A204.1 (cell line): ENCODE results near the gene PLAAT4.
"Not testable (repeated sequence)": the region's sequence is repeated elsewhere in the genome, so short reads cannot be mapped to it uniquely, and the experiment has no call there.

Experiments used
- FAIRE-seq: peaks from 2 replicates; lab custom pipeline; 2012; peaks lifted over from hg19 to GRCh38; lab: Jason Lieb, UNC

The PLAAT4 gene

GRCh38 chr11:63511048-63511748 lies 25.4 kb upstream of the PLAAT4 start:
- no peak for FAIRE-seq

GRCh38 chr11:63512816-63513215 lies 23.8 kb upstream of the PLAAT4 start:
- no peak for FAIRE-seq

- no peak for FAIRE-seq
Observed at GRCh38 chr11:63516109-63516508, 20.5 kb upstream of the PLAAT4 start.

GRCh38 chr11:63517156-63517555 lies 19.5 kb upstream of the PLAAT4 start:
- FAIRE-seq, result no peak

- no peak for FAIRE-seq
Observed at GRCh38 chr11:63518548-63518947, 18.1 kb upstream of the PLAAT4 start.

- FAIRE-seq, result no peak
Observed at GRCh38 chr11:63520606-63521170, 15.9 kb upstream of the PLAAT4 start.

- no peak for FAIRE-seq
Observed at GRCh38 chr11:63521896-63522295, 14.7 kb upstream of the PLAAT4 start.

- no peak for FAIRE-seq
Observed at GRCh38 chr11:63523151-63523550, 13.5 kb upstream of the PLAAT4 start.

GRCh38 chr11:63527667-63528066 lies 8.9 kb upstream of the PLAAT4 start:
- FAIRE-seq, result no peak

- FAIRE-seq, result not testable (repeated sequence)
Observed at GRCh38 chr11:63528156-63528555, 8.5 kb upstream of the PLAAT4 start.

- FAIRE-seq, result not testable (repeated sequence)
Observed at GRCh38 chr11:63528729-63529278, 7.8 kb upstream of the PLAAT4 start.

GRCh38 chr11:63529373-63529772 lies 7.2 kb upstream of the PLAAT4 start:
- FAIRE-seq, result not testable (repeated sequence)

- FAIRE-seq, result no peak
Observed at GRCh38 chr11:63530021-63530420, 6.6 kb upstream of the PLAAT4 start.

- FAIRE-seq, result not testable (repeated sequence)
Observed at GRCh38 chr11:63531074-63531792, 5.4 kb upstream of the PLAAT4 start.

GRCh38 chr11:63532117-63532516 lies 4.5 kb upstream of the PLAAT4 start:
- no peak for FAIRE-seq

GRCh38 chr11:63532799-63533475 lies 3.7 kb upstream of the PLAAT4 start:
- FAIRE-seq, result no peak

GRCh38 chr11:63534076-63534475 lies 2.5 kb upstream of the PLAAT4 start:
- FAIRE-seq, result no peak

GRCh38 chr11:63534895-63535461 lies 1.6 kb upstream of the PLAAT4 start:
- no peak for FAIRE-seq

- FAIRE-seq, result no peak
Observed at GRCh38 chr11:63535734-63536133, 874 bp upstream of the PLAAT4 start.

GRCh38 chr11:63537293-63538101 lies 889 bp downstream of the PLAAT4 start:
- FAIRE-seq, result no peak

- not testable (repeated sequence) for FAIRE-seq
Observed at GRCh38 chr11:63542506-63542905, 5.9 kb downstream of the PLAAT4 start.
